Karpas-422 (cell line): ENCODE data around the gene SRSF8. TPM values are rescaled to one million over a fixed set of nuclear protein-coding genes. Genes with fewer than 3 reads are reported as not detected.
A peak's percentile ranks its signal among the peaks of the same experiment; 100 is the strongest.

Source experiments
- DNase-seq: peaks from one replicate; pipeline ENCODE4 v3.0.0-alpha.2; 2015
- H2AFZ ChIP-seq: fragments of 200-600 bp; sonication (generic); 2 replicates; pipeline ENCODE4 v1.6.1; 2014; ENCODE audit warnings: antibody characterized with exemption, low read length, mixed read lengths
- H3K27ac ChIP-seq: fragments of 200-600 bp; sonication (generic); 2 replicates; pipeline ENCODE4 v1.5.1; 2014; ENCODE audit warnings: mild to moderate bottlenecking, low read length, moderate library complexity
- H3K27me3 ChIP-seq: fragments of 200-600 bp; sonication (generic); 2 replicates; pipeline ENCODE4 v1.6.1; 2014; ENCODE audit warnings: low read length, mixed read lengths
- H3K36me3 ChIP-seq: fragments of 200-600 bp; sonication (generic); 2 replicates; pipeline ENCODE4 v1.6.1; 2014; ENCODE audit warnings: low read length, mixed read lengths; ENCODE audit not compliant: insufficient read depth
- H3K4me1 ChIP-seq: fragments of 200-600 bp; sonication (generic); 2 replicates; pipeline ENCODE4 v1.6.1; 2014; ENCODE audit warnings: mild to moderate bottlenecking, low read length, mixed read lengths
- H3K4me2 ChIP-seq: fragments of 200-600 bp; sonication (generic); 2 replicates; pipeline ENCODE4 v1.6.1; 2014; ENCODE audit warnings: low read length, low read depth, mild to moderate bottlenecking; ENCODE audit not compliant: poor library complexity, severe bottlenecking
- H3K4me3 ChIP-seq: fragments of 200-600 bp; sonication (generic); 2 replicates; pipeline ENCODE4 v1.5.1; 2014; ENCODE audit warnings: mild to moderate bottlenecking, antibody characterized with exemption, low read length, mixed read lengths
- H3K79me2 ChIP-seq: fragments of 200-600 bp; sonication (generic); 2 replicates; pipeline ENCODE4 v1.6.1; 2014; ENCODE audit warnings: mild to moderate bottlenecking, low read length, mixed read lengths
- H3K9ac ChIP-seq: fragments of 200-600 bp; sonication (generic); 2 replicates; pipeline ENCODE4 v1.6.0; 2014; ENCODE audit warnings: low read length
- H3K9me2 ChIP-seq: fragments of 200-600 bp; sonication (generic), shearing (Covaris generic); replicated peaks from 2 replicates; pipeline ENCODE4 v1.6.0; 2014; ENCODE audit warnings: mild to moderate bottlenecking, low read length, moderate library complexity; ENCODE audit not compliant: insufficient read depth
- H3K9me3 ChIP-seq: fragments of 300-700, 200-600 bp; sonication (generic); 2 replicates; pipeline ENCODE4 v1.6.1; 2014; ENCODE audit warnings: low read length, mixed read lengths
- H4K20me1 ChIP-seq: fragments of 200-600 bp; sonication (generic); 2 replicates; pipeline ENCODE4 v1.6.1; 2014; ENCODE audit warnings: mild to moderate bottlenecking, antibody characterized with exemption, low read length, low read depth; ENCODE audit not compliant: insufficient read depth
- total RNA-seq: library from RNA; depleted of rRNA; stranded (reverse); fragments of >200 nt; shearing (Covaris generic); gene quantifications from 2 replicates; pipeline ENCODE4 v1.2.3, GENCODE V29; 2014; ENCODE audit warnings: low replicate concordance

SRSF8 gene
- total RNA-seq, 1 experiment from 2014 or later = 111 TPM

GRCh38 chr11:95057959-95058358, 8.8 kb upstream of the SRSF8 start:
- DNase-seq = no peak
- no peaks in the 10 kb centered on the region for H3K9me3 ChIP-seq
- no peak overlapping the region for H3K4me3 ChIP-seq

GRCh38 chr11:95058621-95059020, 8.1 kb upstream of the SRSF8 start:
- Histone ChIP-seq H3K27me3 (peaks cover 2% of the 10 kb centered on the region; the same call in 1 of the 2 replicates), H4K20me1 (no peaks in the 10 kb centered on the region), H3K4me3 (no peak overlapping the region), H3K27ac (no peak overlapping the region), H3K9me2 (no peaks in the 10 kb centered on the region), H3K4me1 (no peaks in the 10 kb centered on the region), H3K36me3 (no peaks in the 10 kb centered on the region), H3K79me2 (no peaks in the 10 kb centered on the region), H3K9ac (no peak overlapping the region), H3K9me3 (no peaks in the 10 kb centered on the region), H2AFZ (no peak overlapping the region), H3K4me2 (no peak overlapping the region)
- DNase-seq = no peak

More at GRCh38 chr11:95057959-95058358, 8.8 kb upstream of the SRSF8 start:
- Histone ChIP-seq H3K79me2 (no peaks in the 10 kb centered on the region), H2AFZ (no peak overlapping the region), H3K9ac (no peak overlapping the region), H3K36me3 (no peaks in the 10 kb centered on the region), H3K27ac (no peak overlapping the region), H4K20me1 (no peaks in the 10 kb centered on the region), H3K9me2 (no peaks in the 10 kb centered on the region), H3K4me1 (no peaks in the 10 kb centered on the region), H3K4me2 (no peak overlapping the region), H3K27me3 (peaks cover 2% of the 10 kb centered on the region; the same call in 1 of the 2 replicates)

GRCh38 chr11:95059046-95059445, 7.7 kb upstream of the SRSF8 start:
- no peaks in the 10 kb centered on the region for H3K36me3 ChIP-seq
- H3K4me3 ChIP-seq = no peak overlapping the region
- H4K20me1 ChIP-seq = no peaks in the 10 kb centered on the region
- no peak overlapping the region for H3K9ac ChIP-seq
- no peak overlapping the region for H3K27ac ChIP-seq
- H3K9me3 ChIP-seq = no peaks in the 10 kb centered on the region
- H3K79me2 ChIP-seq = no peaks in the 10 kb centered on the region
- H3K4me1 ChIP-seq = no peaks in the 10 kb centered on the region
- no peaks in the 10 kb centered on the region for H3K9me2 ChIP-seq
- peaks cover 2% of the 10 kb centered on the region; the same call in 1 of the 2 replicates for H3K27me3 ChIP-seq
- H3K4me2 ChIP-seq = no peak overlapping the region
- no peak overlapping the region for H2AFZ ChIP-seq
- no peak for DNase-seq

- H2AFZ ChIP-seq = no peak overlapping the region
- H3K9me2 ChIP-seq = no peaks in the 10 kb centered on the region
- H3K79me2 ChIP-seq = peaks cover 26% of the 10 kb centered on the region
- H3K9me3 ChIP-seq = no peaks in the 10 kb centered on the region
- H3K9ac ChIP-seq = no peak overlapping the region
- peaks cover under 1% of the 10 kb centered on the region; the same call in 1 of the 2 replicates for H3K36me3 ChIP-seq
- peaks cover 20% of the 10 kb centered on the region for H3K4me1 ChIP-seq
- H3K4me2 ChIP-seq = no peak overlapping the region
- peaks cover 3% of the 10 kb centered on the region for H4K20me1 ChIP-seq
- no peak for DNase-seq
- H3K4me3 ChIP-seq = no peak overlapping the region
- H3K27ac ChIP-seq = no peak overlapping the region
- 0 out of 2 replicates have a peak, but pooled peaks cover under 1% of the 10 kb centered on the region for H3K27me3 ChIP-seq
Observed at GRCh38 chr11:95065336-95065735, 1.4 kb upstream of the SRSF8 start.

- Histone ChIP-seq H3K9me3 (no peaks in the 10 kb centered on the region), H3K27ac (peak overlapping the region; percentile 47), H4K20me1 (peaks cover 10% of the 10 kb centered on the region), H3K4me3 (peak overlapping the region; percentile 67), H3K36me3 (peaks cover 12% of the 10 kb centered on the region), H3K9me2 (no peaks in the 10 kb centered on the region), H3K4me1 (peaks cover 24% of the 10 kb centered on the region), H3K79me2 (peaks cover 30% of the 10 kb centered on the region), H3K9ac (peak overlapping the region; percentile 75), H3K4me2 (peak overlapping the region; percentile 84), H2AFZ (peak overlapping the region; percentile 45), H3K27me3 (no peaks in the 10 kb centered on the region)
- DNase-seq = peak; percentile 95
Observed at GRCh38 chr11:95067039-95067840, 521 bp downstream of the SRSF8 start.

- peak overlapping the region; percentile 45 for H2AFZ ChIP-seq
Observed at GRCh38 chr11:95067841-95068219, 1.1 kb downstream of the SRSF8 start.

GRCh38 chr11:95068549-95068948, 1.8 kb downstream of the SRSF8 start:
- Histone ChIP-seq H3K4me3 (peak overlapping the region; percentile 67), H3K79me2 (peaks cover 30% of the 10 kb centered on the region), H4K20me1 (peaks cover 10% of the 10 kb centered on the region), H3K36me3 (peaks cover 12% of the 10 kb centered on the region), H3K9me3 (no peaks in the 10 kb centered on the region), H3K4me1 (peaks cover 24% of the 10 kb centered on the region), H3K9ac (peak overlapping the region; percentile 75), H2AFZ (peak overlapping the region; percentile 45), H3K4me2 (peak overlapping the region; percentile 84), H3K9me2 (no peaks in the 10 kb centered on the region), H3K27me3 (no peaks in the 10 kb centered on the region), H3K27ac (peak overlapping the region; percentile 47)
- peak; percentile 98 for DNase-seq

More at GRCh38 chr11:95067841-95068219, 1.1 kb downstream of the SRSF8 start:
- Histone ChIP-seq H3K36me3 (peaks cover 12% of the 10 kb centered on the region), H3K9ac (peak overlapping the region; percentile 75), H3K4me1 (peaks cover 24% of the 10 kb centered on the region), H3K27ac (peak overlapping the region; percentile 47), H3K27me3 (no peaks in the 10 kb centered on the region), H3K79me2 (peaks cover 30% of the 10 kb centered on the region), H3K4me2 (peak overlapping the region; percentile 84), H4K20me1 (peaks cover 10% of the 10 kb centered on the region), H3K9me3 (no peaks in the 10 kb centered on the region), H3K4me3 (peak overlapping the region; percentile 67), H3K9me2 (no peaks in the 10 kb centered on the region)
- no peak for DNase-seq

- peak overlapping the region; percentile 84 for H3K4me2 ChIP-seq
Observed at GRCh38 chr11:95070471-95070870, 3.8 kb downstream of the SRSF8 start.

More at GRCh38 chr11:95070471-95070870, 3.8 kb downstream of the SRSF8 start:
- Histone ChIP-seq H3K9me2 (no peaks in the 10 kb centered on the region), H3K36me3 (peaks cover 12% of the 10 kb centered on the region), H3K79me2 (peaks cover 30% of the 10 kb centered on the region), H2AFZ (no peak overlapping the region), H4K20me1 (peaks cover 10% of the 10 kb centered on the region), H3K9me3 (no peaks in the 10 kb centered on the region), H3K9ac (no peak overlapping the region), H3K4me1 (peaks cover 24% of the 10 kb centered on the region), H3K27ac (no peak overlapping the region), H3K27me3 (no peaks in the 10 kb centered on the region), H3K4me3 (no peak overlapping the region)
- peak; percentile 58 for DNase-seq
